Renal cortical epithelial cell (primary cell): ENCODE data around the gene TAS2R38. TPM values are rescaled to one million over a fixed set of nuclear protein-coding genes. Genes with fewer than 3 reads are reported as not detected.
A peak's percentile ranks its signal among the peaks of the same experiment; 100 is the strongest.

Experiments used
- DNase-seq: peaks from one replicate; pipeline ENCODE4 v3.0.0-alpha.2; 2011; ENCODE audit warnings: low read depth
- total RNA-seq: library from RNA; depleted of rRNA; stranded (reverse); fragments of >200 nt; gene quantifications from 2 replicates; pipeline ENCODE4 v1.2.3, GENCODE V29; 2014

Gene TAS2R38
- total RNA-seq, 1 donor from 2014 or later: not detected

- DNase-seq: no peak
Observed at GRCh38 chr7:141976524-141977245, 3.1 kb upstream of the TAS2R38 start.

- peak; percentile 40 for DNase-seq
Observed at GRCh38 chr7:141975806-141976523, 2.4 kb upstream of the TAS2R38 start.

DNA sequence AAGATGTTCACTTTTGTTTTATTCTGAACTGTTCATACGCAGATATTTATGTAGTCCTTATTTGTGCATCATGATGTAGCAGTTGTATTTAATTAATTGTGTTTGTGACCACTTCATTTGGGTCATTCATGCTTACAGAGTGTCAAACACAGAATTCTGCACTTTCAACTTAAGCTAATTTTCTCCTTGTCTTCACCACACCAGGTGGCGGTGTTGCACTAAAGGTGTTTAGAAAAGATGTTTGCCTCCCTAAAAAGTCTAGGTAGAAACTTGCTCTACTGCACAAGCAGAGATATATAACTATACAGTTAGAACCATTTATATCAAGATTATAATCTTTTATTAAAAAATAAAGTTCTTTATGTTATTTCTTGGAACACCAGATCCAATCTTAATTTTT, 1.3 kb upstream of the TAS2R38 start:
- peak; percentile 23 for DNase-seq

- DNase-seq: no peak
Observed at GRCh38 chr7:141960687-141961422, 12.7 kb downstream of the TAS2R38 start.

DNA sequence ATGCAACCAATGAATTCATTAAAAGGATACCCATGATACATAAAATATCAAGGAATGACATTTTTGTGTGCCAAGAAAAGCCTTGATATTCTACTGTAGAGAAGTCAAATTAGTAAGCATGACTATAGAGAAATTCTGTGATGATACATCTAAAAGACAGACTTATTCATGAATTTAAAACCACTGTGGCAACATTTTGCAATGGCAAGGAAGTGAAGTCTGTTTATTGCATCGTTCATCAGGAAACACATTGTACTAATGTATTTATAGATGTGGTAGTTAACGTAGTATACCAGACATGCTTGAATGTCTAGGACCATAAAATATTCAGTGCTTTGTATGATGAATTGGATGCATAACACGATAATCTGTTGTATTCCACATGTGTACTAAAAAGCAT, 17.5 kb downstream of the TAS2R38 start:
- DNase-seq: no peak

DNA sequence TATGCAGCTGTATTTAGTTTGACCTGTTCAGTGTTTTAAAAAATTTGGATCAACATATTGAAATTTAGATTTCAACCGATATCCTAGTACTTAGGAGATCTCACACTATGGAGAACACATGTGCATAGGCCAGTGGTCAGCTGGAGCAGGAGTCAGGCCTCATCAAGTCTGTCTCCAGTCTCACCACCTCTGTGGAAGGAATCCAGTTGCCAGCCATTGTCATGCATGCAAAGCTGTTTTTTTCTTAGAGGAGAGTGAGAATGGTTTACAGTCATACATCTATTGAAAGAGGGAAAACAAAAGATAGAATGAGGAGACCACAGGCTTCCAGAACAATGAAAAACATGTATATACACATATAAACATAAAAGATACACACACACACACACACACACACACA, 19.2 kb downstream of the TAS2R38 start:
- no peak for DNase-seq

DNA sequence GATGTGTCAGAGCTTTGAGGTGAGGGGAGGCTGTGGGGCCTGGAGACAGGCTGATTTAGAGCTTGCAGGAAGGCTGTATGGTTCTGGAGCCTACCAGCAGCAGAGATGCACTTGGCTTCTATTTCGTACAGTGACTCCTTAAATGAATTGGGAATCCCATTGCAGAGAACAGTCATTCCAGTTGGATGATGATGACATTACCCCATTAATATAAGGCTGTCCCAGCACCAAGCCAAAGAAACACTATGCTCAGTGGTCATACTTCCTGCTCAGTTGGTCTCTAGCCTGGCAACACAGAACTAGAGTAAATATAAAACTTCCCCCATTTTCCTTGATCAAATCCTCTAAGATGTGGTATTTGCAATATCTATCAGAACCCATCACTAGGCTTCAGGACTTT, 21.1 kb downstream of the TAS2R38 start:
- no peak for DNase-seq

DNA sequence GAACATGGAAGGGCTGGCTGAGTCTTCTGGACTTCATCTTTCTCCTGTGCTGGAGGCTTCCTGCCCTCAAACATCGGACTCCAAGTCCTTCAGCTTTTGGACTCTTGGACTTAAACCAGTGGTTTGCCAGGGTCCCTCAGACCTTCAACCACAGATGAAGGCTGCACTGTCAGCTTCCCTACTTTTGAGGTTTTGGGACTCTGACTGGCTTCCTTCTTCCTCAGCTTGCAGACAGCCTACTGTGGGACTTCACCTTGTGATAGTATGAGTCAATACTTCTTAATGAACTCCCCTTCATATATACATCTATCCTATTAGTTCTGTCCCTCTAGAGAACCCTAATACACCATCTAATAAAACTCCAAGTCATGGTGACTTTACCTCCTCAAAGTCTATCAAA, 22.8 kb downstream of the TAS2R38 start:
- DNase-seq: no peak

DNA sequence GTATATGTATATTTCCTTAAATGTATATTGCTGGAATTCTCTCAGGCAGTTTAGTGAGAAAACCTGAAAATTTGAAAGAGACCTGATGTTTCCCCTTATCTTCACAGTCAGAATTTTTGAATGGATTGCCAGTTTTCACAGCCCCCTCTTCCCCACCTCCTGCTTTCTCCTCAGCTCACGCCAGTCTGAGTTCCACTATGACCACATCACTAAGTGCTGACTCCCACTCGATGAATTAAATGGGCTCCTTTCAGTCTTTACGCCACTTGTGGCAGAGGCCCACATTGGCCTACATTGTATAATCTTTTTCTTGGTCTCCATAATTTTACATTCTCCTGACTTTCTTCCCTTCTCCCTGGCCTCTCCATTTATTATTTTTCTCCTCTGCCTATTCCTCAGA, 23.7 kb downstream of the TAS2R38 start:
- no peak for DNase-seq

DNA sequence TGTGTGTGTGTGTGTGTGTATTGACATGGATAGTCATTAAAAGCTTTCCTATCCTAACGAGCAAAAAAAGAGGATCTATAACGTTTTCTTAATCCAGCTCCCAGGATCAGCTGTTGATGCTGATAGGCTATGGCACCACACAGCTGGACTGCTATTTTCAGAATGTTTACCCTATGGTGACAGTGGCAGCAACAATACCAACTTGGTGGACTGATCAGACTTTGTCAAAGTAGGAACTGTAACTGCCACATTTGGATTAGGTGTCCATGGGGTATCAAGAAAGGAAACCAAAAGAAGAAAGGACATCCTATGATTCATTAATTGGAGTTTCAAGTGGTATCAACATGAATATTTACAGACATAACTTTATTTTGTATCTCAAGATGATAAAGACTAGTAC, 24.1 kb downstream of the TAS2R38 start:
- no peak for DNase-seq

GRCh38 chr7:141949021-141949420, 24.6 kb downstream of the TAS2R38 start:
- DNase-seq: no peak

GRCh38 chr7:141946796-141947195, 26.8 kb downstream of the TAS2R38 start, which contains the start of gene CLEC5A:
Gene CLEC5A, minus strand, starts transcription at chr7:141946974. Its CDS starts 682 bp downstream, at chr7:141946292.
- no peak for DNase-seq

DNA sequence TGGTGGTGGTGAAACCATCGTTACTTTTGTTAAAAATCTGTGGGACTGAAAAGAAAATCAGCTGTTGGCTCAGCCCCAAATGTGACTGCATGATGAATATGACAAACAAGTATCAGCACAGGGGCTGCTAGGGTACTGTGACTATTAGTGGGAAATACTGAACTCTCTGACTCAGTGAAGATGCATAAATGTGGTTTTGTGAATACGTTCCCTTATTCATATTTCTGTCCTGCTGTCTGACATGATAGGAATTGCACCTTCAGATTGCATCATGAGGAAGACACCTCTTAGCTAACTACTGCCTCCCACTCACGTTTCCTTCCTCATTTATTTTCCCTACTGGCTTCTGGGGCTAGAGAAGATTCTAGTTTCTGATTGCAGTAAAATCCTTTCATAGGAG, 28.2 kb downstream of the TAS2R38 start:
- no peak for DNase-seq

GRCh38 chr7:141944811-141945210, 28.8 kb downstream of the TAS2R38 start:
- no peak for DNase-seq

DNA sequence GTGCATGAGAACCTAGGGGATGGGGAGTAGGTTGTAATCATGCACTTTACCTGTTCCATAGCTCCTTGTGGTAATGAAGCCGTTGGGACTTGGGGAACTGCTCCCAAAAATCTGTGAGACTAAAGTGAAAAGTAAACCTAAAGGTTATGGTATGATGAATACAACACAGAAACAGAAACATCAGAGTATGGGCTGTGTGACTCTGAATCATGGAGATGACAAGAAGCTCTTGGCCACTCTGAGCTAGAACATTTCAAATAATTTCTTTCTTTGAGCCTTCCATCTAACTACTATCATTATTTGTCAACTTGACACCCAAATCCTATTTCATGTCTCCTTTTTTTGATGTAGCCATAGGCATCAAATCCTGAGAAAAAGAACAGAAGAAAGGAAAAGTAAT, 29.7 kb downstream of the TAS2R38 start:
- DNase-seq: no peak

DNA sequence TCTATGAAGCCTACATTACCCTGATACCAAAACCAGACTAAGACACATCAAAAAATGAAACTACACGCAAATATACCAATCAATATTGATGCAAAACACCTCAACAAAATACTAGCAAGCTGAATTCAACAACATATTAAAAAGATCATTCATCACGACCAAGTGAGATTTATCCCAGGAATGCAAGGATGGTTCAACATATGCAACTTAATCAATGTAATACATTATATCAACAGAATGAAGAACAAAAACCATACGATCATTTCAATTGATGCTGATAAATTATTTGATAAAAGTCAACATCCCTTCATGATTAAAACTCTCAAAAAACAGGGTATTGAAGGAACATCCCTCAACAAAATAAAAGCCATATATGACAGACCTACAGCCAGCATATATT, 32.5 kb downstream of the TAS2R38 start:
- DNase-seq: no peak

DNA sequence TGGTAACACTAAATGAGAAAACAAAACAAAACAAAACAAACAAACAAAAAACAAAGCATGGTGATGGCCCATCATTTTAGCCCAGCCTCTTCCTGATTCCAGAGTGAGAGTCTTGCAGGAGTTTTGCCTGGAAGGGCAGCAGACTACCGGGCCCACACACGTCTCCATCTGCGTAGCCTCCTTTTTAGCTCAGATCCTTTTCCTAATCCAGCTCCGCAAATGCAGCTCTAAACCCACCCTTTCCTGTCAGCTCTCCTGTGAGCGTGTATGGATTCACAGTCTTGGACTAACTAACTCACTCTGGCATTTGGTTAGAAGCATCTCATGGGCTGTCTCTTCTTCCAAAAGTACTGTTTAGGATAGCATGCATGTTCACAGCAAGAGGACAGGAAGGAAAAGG, 43.4 kb downstream of the TAS2R38 start:
- no peak for DNase-seq

GRCh38 chr7:141928845-141929195, 44.8 kb downstream of the TAS2R38 start:
- no peak for DNase-seq

- no peak for DNase-seq
Observed at GRCh38 chr7:141928146-141928844, 45.3 kb downstream of the TAS2R38 start.
